ENCODE data around the gene YPEL3.
A peak's percentile ranks its signal among the peaks of the same experiment; 100 is the strongest.

YPEL3 gene

DNA sequence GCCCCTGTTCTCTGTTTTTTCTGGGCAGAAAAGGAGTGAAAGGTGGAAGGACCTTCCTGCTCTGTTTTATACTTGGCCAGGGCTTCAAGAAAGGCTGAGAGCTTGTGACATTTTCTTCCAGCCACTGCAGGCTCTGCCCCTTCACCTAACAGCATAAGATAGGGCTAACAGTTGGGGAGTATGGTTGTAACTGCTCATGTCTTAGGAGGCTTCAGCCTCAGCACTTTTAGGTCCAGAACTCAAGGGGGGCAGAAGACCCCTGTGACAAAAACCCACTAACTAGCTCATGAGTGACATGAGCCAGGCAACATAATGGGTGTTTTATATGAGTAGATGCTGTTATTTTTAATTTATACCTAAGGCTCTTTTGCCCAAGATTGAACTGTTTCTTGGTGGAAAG lies 25.5 kb downstream of the YPEL3 start (continued):
- TF ChIP-seq KLF16 (tag by site-specific recombination; IDR thresholded peaks at IDR 0.05) (no peak), HOXC10 (CRISPR knock-in tag; IDR thresholded peaks at IDR 0.05) (no peak), ZNF341 (tag by site-specific recombination; IDR thresholded peaks at IDR 0.05; ENCODE audit: low read depth) (no peak), SP7 (tag by site-specific recombination; IDR thresholded peaks at IDR 0.05) (no peak), ZNF114 (tag by site-specific recombination; IDR thresholded peaks at IDR 0.05) (no peak), ZNF571 (tag by site-specific recombination; IDR thresholded peaks at IDR 0.05) (no peak), ZNF514 (tag by site-specific recombination; IDR thresholded peaks at IDR 0.05) (no peak), ZNF626 (tag by site-specific recombination; IDR thresholded peaks at IDR 0.05) (no peak)
- TF ChIP-seq, protein P1, sequence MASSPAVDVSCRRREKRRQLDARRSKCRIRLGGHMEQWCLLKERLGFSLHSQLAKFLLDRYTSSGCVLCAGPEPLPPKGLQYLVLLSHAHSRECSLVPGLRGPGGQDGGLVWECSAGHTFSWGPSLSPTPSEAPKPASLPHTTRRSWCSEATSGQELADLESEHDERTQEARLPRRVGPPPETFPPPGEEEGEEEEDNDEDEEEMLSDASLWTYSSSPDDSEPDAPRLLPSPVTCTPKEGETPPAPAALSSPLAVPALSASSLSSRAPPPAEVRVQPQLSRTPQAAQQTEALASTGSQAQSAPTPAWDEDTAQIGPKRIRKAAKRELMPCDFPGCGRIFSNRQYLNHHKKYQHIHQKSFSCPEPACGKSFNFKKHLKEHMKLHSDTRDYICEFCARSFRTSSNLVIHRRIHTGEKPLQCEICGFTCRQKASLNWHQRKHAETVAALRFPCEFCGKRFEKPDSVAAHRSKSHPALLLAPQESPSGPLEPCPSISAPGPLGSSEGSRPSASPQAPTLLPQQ (tag by site-specific recombination; IDR thresholded peaks at IDR 0.05) = no peak

DNA sequence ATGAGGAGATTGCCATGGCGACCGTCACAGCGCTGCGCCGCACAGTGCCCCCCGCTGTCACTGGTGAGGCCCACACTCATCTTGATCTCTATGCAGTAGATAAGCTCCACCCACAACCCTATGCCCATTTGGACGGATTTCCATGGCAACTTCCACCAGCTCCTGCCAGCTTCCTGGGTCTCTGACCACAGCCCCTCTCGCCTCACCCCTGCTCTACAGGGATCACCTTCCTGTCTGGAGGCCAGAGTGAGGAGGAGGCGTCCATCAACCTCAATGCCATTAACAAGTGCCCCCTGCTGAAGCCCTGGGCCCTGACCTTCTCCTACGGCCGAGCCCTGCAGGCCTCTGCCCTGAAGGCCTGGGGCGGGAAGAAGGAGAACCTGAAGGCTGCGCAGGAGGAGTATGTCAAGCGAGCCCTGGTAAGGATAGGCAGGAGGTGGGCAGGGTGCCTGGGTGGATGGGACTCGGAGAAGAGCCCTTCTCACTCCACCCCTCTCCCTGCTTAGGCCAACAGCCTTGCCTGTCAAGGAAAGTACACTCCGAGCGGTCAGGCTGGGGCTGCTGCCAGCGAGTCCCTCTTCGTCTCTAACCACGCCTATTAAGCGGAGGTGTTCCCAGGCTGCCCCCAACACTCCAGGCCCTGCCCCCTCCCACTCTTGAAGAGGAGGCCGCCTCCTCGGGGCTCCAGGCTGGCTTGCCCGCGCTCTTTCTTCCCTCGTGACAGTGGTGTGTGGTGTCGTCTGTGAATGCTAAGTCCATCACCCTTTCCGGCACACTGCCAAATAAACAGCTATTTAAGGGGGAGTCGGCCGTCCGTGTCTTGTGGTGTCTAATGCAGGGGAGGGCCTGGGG lies 26.2 kb downstream of the YPEL3 start:
- H3K4me3 ChIP-seq (ENCODE audit: low read depth, low read length) = no peak overlapping the region
- ChIA-PET CTCF (interaction anchor here (1.0 to 1.6 kb wide), 2 partner anchors 13 to 625 kb away, joined by 3 to 4 read pairs; no protein-coding TSS in a partner anchor), POLR2A (interaction anchor here (0.6 kb wide), 1 partner anchor 14 kb away, joined by 3 read pairs; no protein-coding TSS in a partner anchor)
- H3K4me1 ChIP-seq (ENCODE audit: control insufficient read depth, insufficient read depth, low read length) = no peaks in the 10 kb centered on the region
- H3K36me3 ChIP-seq (ENCODE audit: control insufficient read depth in 2 of 2, insufficient read depth in 1 of 2, low read length in 2 of 2) = peaks cover 42 to 68% of the 10 kb centered on the region in 2 experiments; a peak in 2 of 3 replicates
- TF ChIP-seq ZNF23 (tag by site-specific recombination; IDR thresholded peaks at IDR 0.05; ENCODE audit: borderline replicate concordance) = no peak
- peak; percentile 86 for TF ChIP-seq ZNF2 (tag by site-specific recombination; IDR thresholded peaks at IDR 0.05)
- no peak for TF ChIP-seq ZNF677 (tag by site-specific recombination; IDR thresholded peaks at IDR 0.05)
- peak; percentile 73 for TF ChIP-seq EGR2 (tag by site-specific recombination; IDR thresholded peaks at IDR 0.05; ENCODE audit: low read depth)
- no peak for TF ChIP-seq ZNF132 (tag by site-specific recombination; IDR thresholded peaks at IDR 0.05; ENCODE audit: borderline replicate concordance)
- TF ChIP-seq, protein P2, sequence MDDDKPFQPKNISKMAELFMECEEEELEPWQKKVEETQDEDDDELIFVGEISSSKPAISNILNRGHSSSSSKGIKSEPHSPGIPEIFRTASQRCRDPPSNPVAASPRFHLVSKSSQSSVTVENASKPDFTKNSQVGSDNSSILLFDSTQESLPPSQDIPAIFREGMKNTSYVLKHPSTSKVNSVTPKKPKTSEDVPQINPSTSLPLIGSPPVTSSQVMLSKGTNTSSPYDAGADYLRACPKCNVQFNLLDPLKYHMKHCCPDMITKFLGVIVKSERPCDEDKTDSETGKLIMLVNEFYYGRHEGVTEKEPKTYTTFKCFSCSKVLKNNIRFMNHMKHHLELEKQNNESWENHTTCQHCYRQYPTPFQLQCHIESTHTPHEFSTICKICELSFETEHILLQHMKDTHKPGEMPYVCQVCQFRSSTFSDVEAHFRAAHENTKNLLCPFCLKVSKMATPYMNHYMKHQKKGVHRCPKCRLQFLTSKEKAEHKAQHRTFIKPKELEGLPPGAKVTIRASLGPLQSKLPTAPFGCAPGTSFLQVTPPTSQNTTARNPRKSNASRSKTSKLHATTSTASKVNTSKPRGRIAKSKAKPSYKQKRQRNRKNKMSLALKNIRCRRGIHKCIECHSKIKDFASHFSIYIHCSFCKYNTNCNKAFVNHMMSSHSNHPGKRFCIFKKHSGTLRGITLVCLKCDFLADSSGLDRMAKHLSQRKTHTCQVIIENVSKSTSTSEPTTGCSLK (tag by site-specific recombination; IDR thresholded peaks at IDR 0.05) = no peak
- no peak overlapping the region for H3K27ac ChIP-seq (ENCODE audit: extremely low read depth, low read depth, low read length)
- H3K9me3 ChIP-seq (ENCODE audit: control insufficient read depth, insufficient read depth, low read depth, low read length) = no peaks in the 10 kb centered on the region

DNA sequence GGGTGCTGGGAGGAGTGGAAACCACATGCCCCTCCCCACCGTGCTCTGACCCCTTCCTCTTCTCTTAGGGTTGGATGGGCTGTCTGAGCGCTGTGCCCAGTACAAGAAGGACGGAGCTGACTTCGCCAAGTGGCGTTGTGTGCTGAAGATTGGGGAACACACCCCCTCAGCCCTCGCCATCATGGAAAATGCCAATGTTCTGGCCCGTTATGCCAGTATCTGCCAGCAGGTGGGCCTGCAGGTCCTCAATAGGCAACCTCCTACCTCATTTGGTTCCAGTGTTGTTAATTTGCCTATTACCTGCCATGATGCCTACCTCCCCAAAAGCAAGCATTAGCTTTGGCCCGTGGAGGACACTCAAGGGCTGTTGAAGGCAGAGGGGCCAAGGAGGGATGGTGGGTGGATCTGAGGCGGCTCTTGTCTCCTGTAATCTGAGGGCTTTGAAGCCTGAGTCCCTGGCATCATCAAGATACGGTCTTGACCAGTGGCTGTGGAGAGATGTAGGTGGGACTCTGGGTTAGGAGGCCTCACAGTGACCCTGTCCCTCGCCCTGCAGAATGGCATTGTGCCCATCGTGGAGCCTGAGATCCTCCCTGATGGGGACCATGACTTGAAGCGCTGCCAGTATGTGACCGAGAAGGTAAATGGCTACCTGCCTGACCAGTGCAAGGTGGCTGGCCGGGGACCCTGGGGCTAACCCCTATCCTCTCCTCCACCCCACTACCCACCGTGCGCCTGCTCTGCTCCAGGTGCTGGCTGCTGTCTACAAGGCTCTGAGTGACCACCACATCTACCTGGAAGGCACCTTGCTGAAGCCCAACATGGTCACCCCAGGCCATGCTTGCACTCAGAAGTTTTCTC lies 27.0 kb downstream of the YPEL3 start:
- ChIA-PET POLR2A (interaction anchor here (1.2 kb wide), 1 partner anchor 37 kb away, joined by 3 read pairs; no protein-coding TSS in a partner anchor), CTCF (interaction anchor here (1.0 to 2.3 kb wide), 4 partner anchors 13 to 626 kb away, joined by 3 to 8 read pairs (median 4); partner anchors contain the start of gene TBX6)
- Histone ChIP-seq H3K4me1 (ENCODE audit: control insufficient read depth, insufficient read depth, low read length) (0 out of 2 replicates have a peak, but pooled peaks cover 2% of the 10 kb centered on the region), H3K27ac (ENCODE audit: extremely low read depth, low read depth, low read length) (no peak overlapping the region), H3K9me3 (ENCODE audit: control insufficient read depth, insufficient read depth, low read depth, low read length) (no peaks in the 10 kb centered on the region), H3K36me3 (ENCODE audit: control insufficient read depth in 2 of 2, insufficient read depth in 1 of 2, low read length in 2 of 2) (peaks cover 42 to 68% of the 10 kb centered on the region in 2 experiments; a peak in 2 of 3 replicates), H3K4me3 (ENCODE audit: low read depth, low read length) (no peak overlapping the region)
- TF ChIP-seq ZIC2 (tag by site-specific recombination; IDR thresholded peaks at IDR 0.05) = no peak
- no peak for TF ChIP-seq ZNF558 (tag by site-specific recombination; IDR thresholded peaks at IDR 0.05)
- TF ChIP-seq, protein P3, sequence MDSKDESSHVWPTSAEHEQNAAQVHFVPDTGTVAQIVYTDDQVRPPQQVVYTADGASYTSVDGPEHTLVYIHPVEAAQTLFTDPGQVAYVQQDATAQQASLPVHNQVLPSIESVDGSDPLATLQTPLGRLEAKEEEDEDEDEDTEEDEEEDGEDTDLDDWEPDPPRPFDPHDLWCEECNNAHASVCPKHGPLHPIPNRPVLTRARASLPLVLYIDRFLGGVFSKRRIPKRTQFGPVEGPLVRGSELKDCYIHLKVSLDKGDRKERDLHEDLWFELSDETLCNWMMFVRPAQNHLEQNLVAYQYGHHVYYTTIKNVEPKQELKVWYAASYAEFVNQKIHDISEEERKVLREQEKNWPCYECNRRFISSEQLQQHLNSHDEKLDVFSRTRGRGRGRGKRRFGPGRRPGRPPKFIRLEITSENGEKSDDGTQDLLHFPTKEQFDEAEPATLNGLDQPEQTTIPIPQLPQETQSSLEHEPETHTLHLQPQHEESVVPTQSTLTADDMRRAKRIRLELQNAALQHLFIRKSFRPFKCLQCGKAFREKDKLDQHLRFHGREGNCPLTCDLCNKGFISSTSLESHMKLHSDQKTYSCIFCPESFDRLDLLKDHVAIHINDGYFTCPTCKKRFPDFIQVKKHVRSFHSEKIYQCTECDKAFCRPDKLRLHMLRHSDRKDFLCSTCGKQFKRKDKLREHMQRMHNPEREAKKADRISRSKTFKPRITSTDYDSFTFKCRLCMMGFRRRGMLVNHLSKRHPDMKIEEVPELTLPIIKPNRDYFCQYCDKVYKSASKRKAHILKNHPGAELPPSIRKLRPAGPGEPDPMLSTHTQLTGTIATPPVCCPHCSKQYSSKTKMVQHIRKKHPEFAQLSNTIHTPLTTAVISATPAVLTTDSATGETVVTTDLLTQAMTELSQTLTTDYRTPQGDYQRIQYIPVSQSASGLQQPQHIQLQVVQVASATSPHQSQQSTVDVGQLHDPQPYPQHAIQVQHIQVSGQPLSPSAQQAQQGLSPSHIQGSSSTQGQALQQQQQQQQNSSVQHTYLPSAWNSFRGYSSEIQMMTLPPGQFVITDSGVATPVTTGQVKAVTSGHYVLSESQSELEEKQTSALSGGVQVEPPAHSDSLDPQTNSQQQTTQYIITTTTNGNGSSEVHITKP (tag by site-specific recombination; IDR thresholded peaks at IDR 0.05) = peak; percentile 74
- no peak for TF ChIP-seq ZBTB1 (tag by site-specific recombination; IDR thresholded peaks at IDR 0.05)
- TF ChIP-seq WT1 (tag by site-specific recombination; IDR thresholded peaks at IDR 0.05) = no peak
- TF ChIP-seq ZNF600 (tag by site-specific recombination; IDR thresholded peaks at IDR 0.05) = peak; percentile 80
- TF ChIP-seq ZNF623 (tag by site-specific recombination; IDR thresholded peaks at IDR 0.05) = no peak
- TF ChIP-seq KLF9 (tag by site-specific recombination; IDR thresholded peaks at IDR 0.05; ENCODE audit: low read depth) = peak; percentile 36; the same call in 1 of the 2 replicates

All from HEK293 (cell line).